ENCODE data around the gene MINPP1. TPM values are rescaled to one million over a fixed set of nuclear protein-coding genes. Genes with fewer than 3 reads are reported as not detected.

MINPP1 gene
- polyA plus RNA-seq, 3 donors from 2014 or later: 8.2 to 16.1 (median 12.2) TPM

GRCh38 chr10:87558333-87558732, 53.6 kb downstream of the MINPP1 start:
- no peak overlapping the region for H3K4me3 Mint-ChIP-seq
- H3K9me3 Mint-ChIP-seq: peaks cover 0 to 10% (median 5%) of the 10 kb centered on the region in 6 donors
- no peaks in the 10 kb centered on the region for H3K4me1 Mint-ChIP-seq
- peaks cover 10 to 11% (median 11%) of the 10 kb centered on the region in 3 donors for H3K36me3 Mint-ChIP-seq
- no peak overlapping the region for H3K27ac Mint-ChIP-seq
- no peak for DNase-seq
- peaks cover 0 to 4% (median under 1%) of the 10 kb centered on the region in 3 donors for H3K27me3 Mint-ChIP-seq (ENCODE audit: low read depth in 3 of 3)

GRCh38 chr10:87559392-87559791, 54.7 kb downstream of the MINPP1 start:
- Mint-ChIP-seq H3K4me1 (no peaks in the 10 kb centered on the region), H3K36me3 (peaks cover 6 to 9% (median 6%) of the 10 kb centered on the region in 3 donors), H3K27me3 (ENCODE audit: low read depth in 3 of 3) (peaks cover 0 to 5% (median 2%) of the 10 kb centered on the region in 3 donors), H3K4me3 (no peak overlapping the region), H3K9me3 (peaks cover 0 to 15% (median 6%) of the 10 kb centered on the region in 6 donors), H3K27ac (no peak overlapping the region)
- no peak for DNase-seq

GRCh38 chr10:87560495-87561129, 55.9 kb downstream of the MINPP1 start:
- peaks cover 0 to 13% (median 4%) of the 10 kb centered on the region in 3 donors for H3K36me3 Mint-ChIP-seq
- H3K27me3 Mint-ChIP-seq (ENCODE audit: low read depth in 3 of 3): peaks cover 0 to 13% (median 4%) of the 10 kb centered on the region in 3 donors
- H3K27ac Mint-ChIP-seq: no peak overlapping the region
- DNase-seq: no peak
- no peak overlapping the region for H3K4me3 Mint-ChIP-seq
- H3K9me3 Mint-ChIP-seq: peaks cover 6 to 27% (median 12%) of the 10 kb centered on the region in 6 donors
- H3K4me1 Mint-ChIP-seq: no peaks in the 10 kb centered on the region

GRCh38 chr10:87562750-87563149, 58.1 kb downstream of the MINPP1 start:
- Mint-ChIP-seq H3K4me1 (no peaks in the 10 kb centered on the region), H3K9me3 (peaks cover 6 to 34% (median 16%) of the 10 kb centered on the region in 6 donors), H3K27me3 (ENCODE audit: low read depth in 3 of 3) (peaks cover 0 to 13% (median 6%) of the 10 kb centered on the region in 3 donors), H3K4me3 (no peak overlapping the region), H3K36me3 (peaks cover 0 to 13% (median 4%) of the 10 kb centered on the region in 3 donors), H3K27ac (no peak overlapping the region)
- DNase-seq: no peak

- DNase-seq: no peak
- Mint-ChIP-seq H3K36me3 (peaks cover 0 to 13% (median 4%) of the 10 kb centered on the region in 3 donors), H3K4me3 (no peak overlapping the region), H3K27me3 (ENCODE audit: low read depth in 3 of 3) (peaks cover 0 to 23% (median 9%) of the 10 kb centered on the region in 3 donors), H3K9me3 (peaks cover 6 to 34% (median 16%) of the 10 kb centered on the region in 6 donors), H3K27ac (no peak overlapping the region), H3K4me1 (no peaks in the 10 kb centered on the region)
Measured at GRCh38 chr10:87565010-87565409, 60.3 kb downstream of the MINPP1 start.

GRCh38 chr10:87575851-87576250, 71.2 kb downstream of the MINPP1 start:
- H3K36me3 Mint-ChIP-seq: no peaks in the 10 kb centered on the region
- DNase-seq: no peak
- peaks cover 4 to 10% (median 9%) of the 10 kb centered on the region in 3 donors for H3K27me3 Mint-ChIP-seq (ENCODE audit: low read depth in 3 of 3)
- H3K27ac Mint-ChIP-seq: no peak overlapping the region
- no peaks in the 10 kb centered on the region for H3K4me1 Mint-ChIP-seq
- H3K9me3 Mint-ChIP-seq: peaks cover 0 to 2% (median 0%) of the 10 kb centered on the region in 6 donors
- H3K4me3 Mint-ChIP-seq: no peak overlapping the region

GRCh38 chr10:87578160-87578841, 73.6 kb downstream of the MINPP1 start:
- Mint-ChIP-seq H3K27ac (no peak overlapping the region), H3K36me3 (no peaks in the 10 kb centered on the region), H3K27me3 (ENCODE audit: low read depth in 3 of 3) (peaks cover 5 to 10% (median 5%) of the 10 kb centered on the region in 3 donors), H3K4me1 (no peaks in the 10 kb centered on the region), H3K9me3 (no peaks in the 10 kb centered on the region), H3K4me3 (no peak overlapping the region)
- DNase-seq: no peak

- Mint-ChIP-seq H3K27me3 (ENCODE audit: low read depth in 3 of 3) (peaks cover 5 to 10% (median 5%) of the 10 kb centered on the region in 3 donors), H3K4me1 (no peaks in the 10 kb centered on the region), H3K27ac (no peak overlapping the region), H3K36me3 (no peaks in the 10 kb centered on the region), H3K9me3 (no peaks in the 10 kb centered on the region), H3K4me3 (no peak overlapping the region)
- DNase-seq: no peak
Measured at GRCh38 chr10:87578842-87579401, 74.2 kb downstream of the MINPP1 start.

- H3K36me3 Mint-ChIP-seq: no peaks in the 10 kb centered on the region
- no peaks in the 10 kb centered on the region for H3K4me1 Mint-ChIP-seq
- no peak for DNase-seq
- no peaks in the 10 kb centered on the region for H3K9me3 Mint-ChIP-seq
- no peak overlapping the region for H3K4me3 Mint-ChIP-seq
- H3K27ac Mint-ChIP-seq: no peak overlapping the region
- peaks cover 5 to 12% (median 7%) of the 10 kb centered on the region in 3 donors for H3K27me3 Mint-ChIP-seq (ENCODE audit: low read depth in 3 of 3)
Measured at GRCh38 chr10:87579563-87579962, 74.9 kb downstream of the MINPP1 start.

- Mint-ChIP-seq H3K27me3 (ENCODE audit: low read depth in 3 of 3) (peaks cover 5 to 10% (median 7%) of the 10 kb centered on the region in 3 donors), H3K9me3 (no peaks in the 10 kb centered on the region), H3K4me1 (no peaks in the 10 kb centered on the region), H3K36me3 (no peaks in the 10 kb centered on the region), H3K27ac (no peak overlapping the region), H3K4me3 (no peak overlapping the region)
- no peak for DNase-seq
Measured at GRCh38 chr10:87580016-87580415, 75.3 kb downstream of the MINPP1 start.

- no peak for DNase-seq
- Mint-ChIP-seq H3K27ac (no peak overlapping the region), H3K36me3 (no peaks in the 10 kb centered on the region), H3K4me3 (no peak overlapping the region), H3K27me3 (ENCODE audit: low read depth in 3 of 3) (peaks cover 2 to 7% (median 2%) of the 10 kb centered on the region in 3 donors), H3K9me3 (no peaks in the 10 kb centered on the region), H3K4me1 (no peaks in the 10 kb centered on the region)
Measured at GRCh38 chr10:87585565-87586514, 81.1 kb downstream of the MINPP1 start.

- Mint-ChIP-seq H3K36me3 (no peaks in the 10 kb centered on the region), H3K9me3 (no peaks in the 10 kb centered on the region)
Measured at GRCh38 chr10:87589645-87590051, 85.0 kb downstream of the MINPP1 start.

More at GRCh38 chr10:87589645-87590051, 85.0 kb downstream of the MINPP1 start:
- no peak overlapping the region for H3K27ac Mint-ChIP-seq
- no peak for DNase-seq
- H3K27me3 Mint-ChIP-seq (ENCODE audit: low read depth in 3 of 3): peaks cover 0 to 4% (median 1%) of the 10 kb centered on the region in 3 donors
- H3K4me1 Mint-ChIP-seq: no peaks in the 10 kb centered on the region
- H3K4me3 Mint-ChIP-seq: no peak overlapping the region

All from immature natural killer cell (primary cell).